HG03175 (cell line): ENCODE measurements around the gene CCT2.

Source experiments
- ATAC-seq: cut with Tn5 transposase; IDR thresholded peaks from one replicate; pipeline ENCODE4 v1.9.1; 2021; ENCODE audit warnings: mild to moderate bottlenecking, moderate library complexity; ENCODE audit not compliant: unreplicated experiment

CCT2 gene

DNA sequence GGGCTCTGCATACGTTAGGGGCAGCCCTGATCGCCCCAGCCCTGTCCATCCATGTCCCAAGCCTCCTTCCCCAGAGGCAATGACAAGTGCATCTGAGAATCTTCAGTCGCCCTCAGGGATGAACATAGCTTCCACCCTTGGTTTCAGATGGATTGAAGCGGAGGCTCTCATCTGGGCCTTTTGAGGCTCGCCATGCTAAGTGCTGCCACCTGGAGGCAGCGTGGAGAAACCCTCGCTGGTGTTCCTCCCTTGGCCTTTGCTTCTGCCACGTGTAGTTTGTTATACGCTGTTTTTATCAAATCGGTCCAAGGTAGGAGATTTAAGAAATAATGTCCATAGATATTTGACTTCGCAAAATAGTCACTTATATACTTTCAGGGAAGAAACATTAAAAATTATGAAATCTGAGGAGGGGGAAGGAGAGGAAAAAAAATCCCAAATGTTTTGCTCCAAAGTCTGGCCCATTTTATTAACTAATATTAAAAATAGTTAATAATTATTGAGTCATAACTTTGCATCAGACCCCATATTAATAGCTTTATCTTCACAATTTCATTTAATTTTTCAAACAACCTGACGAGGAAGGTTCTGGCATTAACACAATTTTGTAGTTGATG lies 54.2 kb downstream of the CCT2 start:
- peak; percentile 83 for ATAC-seq

DNA sequence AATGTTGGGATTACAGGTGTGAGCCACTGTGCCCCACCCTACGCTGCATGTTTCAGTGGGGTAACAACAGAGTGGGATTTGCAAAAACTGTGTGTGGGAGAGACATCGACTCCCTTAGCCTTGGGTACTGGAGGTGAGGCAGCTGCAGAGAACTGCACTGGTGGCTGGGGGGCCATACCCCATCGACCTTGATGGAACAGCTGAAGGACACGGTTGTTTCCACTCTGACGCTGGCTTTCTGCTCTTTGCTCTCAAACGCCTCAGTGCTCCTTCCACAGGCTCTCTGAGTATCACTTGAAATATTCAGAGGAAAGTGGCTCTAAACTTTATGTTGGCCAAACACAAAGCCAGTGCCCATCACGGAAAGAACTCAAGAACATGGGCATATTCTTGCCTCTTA lies 56.3 kb downstream of the CCT2 start:
- no peak for ATAC-seq

DNA sequence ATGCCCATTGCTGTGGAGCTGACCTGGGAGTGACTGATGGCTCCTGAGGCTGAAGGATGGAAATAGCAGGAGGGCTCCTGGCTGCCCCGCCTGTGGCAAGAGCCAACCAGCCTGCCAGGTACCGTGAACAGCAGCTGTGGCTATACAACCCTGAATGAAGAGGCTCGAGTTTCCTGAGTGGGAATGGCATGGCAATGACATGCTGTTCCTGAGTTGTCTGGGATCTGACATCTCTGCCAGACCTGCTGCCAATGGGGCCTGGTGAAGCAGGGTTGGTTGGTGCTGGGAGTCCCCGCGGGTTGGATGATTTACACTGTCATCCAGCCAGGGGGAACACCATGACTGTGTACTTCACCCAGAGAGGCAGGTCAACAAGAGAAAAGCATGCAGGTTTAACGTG lies 57.3 kb downstream of the CCT2 start:
- no peak for ATAC-seq

DNA sequence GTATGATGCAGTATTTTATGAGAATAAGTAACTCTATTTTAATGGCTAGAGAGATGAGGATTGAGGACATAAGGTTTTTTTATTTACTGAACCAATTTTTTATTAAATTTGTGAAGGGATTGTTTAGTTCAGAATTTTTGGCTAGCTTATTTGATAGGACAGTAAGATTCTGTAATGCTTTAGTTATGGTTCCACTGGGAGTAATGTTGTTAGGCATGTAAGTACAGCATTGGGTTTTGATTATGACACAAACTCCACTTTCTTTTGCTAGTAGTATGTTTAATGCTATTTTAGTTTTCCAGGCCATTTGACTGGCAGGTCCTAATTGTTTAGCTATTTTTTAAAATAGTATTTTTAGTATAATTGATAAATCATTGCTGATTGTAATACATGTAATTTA lies 59.3 kb downstream of the CCT2 start:
- ATAC-seq = no peak

DNA sequence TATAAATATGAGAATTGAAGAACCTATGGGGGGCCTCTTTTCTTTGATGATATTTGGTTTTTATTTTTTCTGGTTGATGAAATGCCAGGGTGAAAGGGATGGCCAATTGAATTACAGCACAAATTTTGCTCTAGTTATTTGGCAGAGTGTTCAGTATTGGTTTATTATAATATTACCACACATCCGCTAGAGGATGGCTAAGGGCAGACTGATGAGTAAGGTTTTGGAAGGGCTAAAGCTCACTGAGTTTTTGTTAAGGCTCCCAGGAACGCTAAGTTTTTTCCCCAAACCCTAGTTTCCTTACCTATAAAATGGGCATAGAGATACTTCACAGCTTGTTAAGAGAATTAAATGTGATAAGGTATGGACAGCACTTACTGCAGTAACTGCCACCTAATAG lies 59.8 kb downstream of the CCT2 start:
- ATAC-seq = no peak

DNA sequence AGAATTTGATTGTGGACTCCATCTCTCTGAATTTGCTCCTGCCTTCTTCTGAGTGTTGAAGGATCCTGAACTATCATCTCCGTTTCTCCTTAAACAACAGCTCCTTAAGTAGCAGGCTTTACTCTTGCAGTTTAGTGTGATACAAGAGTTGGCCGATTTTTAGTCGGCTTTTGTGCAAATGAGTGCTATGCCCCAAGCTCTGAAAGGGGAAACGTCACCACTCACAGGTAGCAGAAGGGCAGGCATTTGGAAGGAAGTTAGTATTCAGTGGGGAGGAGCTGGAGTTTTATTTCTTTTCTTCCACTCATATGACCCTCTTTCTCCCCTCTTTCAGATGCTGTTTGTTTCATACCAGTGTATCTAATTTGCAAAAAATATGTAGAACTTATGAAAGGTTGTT lies 61.9 kb downstream of the CCT2 start:
- ATAC-seq = no peak

DNA sequence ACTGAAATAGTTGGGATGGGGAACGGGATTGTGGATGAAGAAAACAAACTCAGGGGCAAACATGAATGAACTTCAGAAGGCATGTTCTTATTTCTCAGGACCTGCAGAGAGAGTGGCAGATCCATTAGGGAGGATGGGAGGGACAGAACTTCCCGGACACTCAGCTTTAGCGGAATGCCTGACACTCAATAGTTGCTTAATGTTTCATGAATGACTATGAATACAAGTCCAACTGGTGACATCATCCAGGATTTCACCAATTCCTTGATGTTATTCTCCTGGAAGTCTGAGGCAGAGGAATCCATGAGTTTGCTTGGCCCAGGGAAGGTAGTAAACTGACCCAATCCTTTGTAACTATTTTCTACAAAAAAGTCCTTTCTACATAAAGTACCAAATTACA lies 63.2 kb downstream of the CCT2 start:
- no peak for ATAC-seq

DNA sequence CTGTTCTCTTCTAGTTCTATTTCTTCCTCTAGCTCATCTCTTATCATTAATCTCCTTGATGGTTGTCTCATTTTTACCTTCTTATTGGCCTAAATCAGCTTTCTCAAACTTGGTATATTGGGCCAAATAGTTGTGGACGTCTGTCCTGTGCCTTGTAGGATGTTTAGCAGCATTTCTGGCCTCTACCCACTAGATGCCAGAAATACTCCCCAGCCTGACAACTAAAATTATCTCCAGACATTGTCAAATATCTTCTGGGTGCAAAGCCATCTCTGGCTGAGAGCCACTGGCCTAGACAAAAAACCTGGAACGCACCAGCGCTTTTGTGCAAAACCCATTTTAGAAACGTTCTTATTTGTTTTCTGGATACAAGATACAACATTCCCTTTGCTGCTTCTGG lies 64.3 kb downstream of the CCT2 start:
- ATAC-seq = no peak
